GM19463 (cell line): ENCODE measurements around the gene ALKBH8.
A peak's percentile ranks its signal among the peaks of the same experiment; 100 is the strongest.
"Not testable (repeated sequence)": the region's sequence is repeated elsewhere in the genome, so short reads cannot be mapped to it uniquely, and the experiment has no call there.

ENCODE experiments used
- ATAC-seq: cut with Tn5 transposase; IDR thresholded peaks from one replicate; pipeline ENCODE4 v1.9.1; 2021; ENCODE audit warnings: mild to moderate bottlenecking, moderate library complexity; ENCODE audit not compliant: unreplicated experiment

ALKBH8 gene

DNA sequence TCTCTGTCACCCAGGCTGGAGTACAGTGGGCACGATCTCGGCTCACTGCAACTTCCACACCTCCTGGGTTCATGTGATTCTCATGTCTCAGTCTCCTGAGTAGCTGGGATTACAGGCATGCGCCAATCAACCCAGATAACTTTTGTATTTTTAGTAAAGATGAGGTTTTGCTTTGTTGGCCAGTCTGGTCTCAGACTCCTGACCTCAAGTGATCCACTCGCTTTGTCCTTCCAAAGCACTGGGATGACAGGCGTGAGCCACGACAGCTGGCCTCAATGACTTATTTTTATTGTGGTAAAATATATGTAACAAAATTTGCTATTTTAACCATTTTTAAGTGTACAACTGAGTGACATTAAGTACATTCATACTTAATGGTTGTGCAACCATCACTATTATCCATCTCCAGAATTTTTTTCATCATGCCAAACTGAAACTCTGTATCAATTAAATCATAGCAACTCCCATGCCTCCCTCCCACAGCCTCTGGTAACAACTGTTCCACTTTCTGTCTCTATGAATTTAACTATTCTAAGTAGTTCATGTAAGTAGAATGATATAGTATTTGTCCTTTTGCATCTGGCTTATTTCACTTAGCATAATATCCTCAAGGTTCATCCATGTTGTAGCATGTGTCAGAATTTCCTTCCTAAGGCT lies 57.2 kb downstream of the ALKBH8 start:
- no peak for ATAC-seq

DNA sequence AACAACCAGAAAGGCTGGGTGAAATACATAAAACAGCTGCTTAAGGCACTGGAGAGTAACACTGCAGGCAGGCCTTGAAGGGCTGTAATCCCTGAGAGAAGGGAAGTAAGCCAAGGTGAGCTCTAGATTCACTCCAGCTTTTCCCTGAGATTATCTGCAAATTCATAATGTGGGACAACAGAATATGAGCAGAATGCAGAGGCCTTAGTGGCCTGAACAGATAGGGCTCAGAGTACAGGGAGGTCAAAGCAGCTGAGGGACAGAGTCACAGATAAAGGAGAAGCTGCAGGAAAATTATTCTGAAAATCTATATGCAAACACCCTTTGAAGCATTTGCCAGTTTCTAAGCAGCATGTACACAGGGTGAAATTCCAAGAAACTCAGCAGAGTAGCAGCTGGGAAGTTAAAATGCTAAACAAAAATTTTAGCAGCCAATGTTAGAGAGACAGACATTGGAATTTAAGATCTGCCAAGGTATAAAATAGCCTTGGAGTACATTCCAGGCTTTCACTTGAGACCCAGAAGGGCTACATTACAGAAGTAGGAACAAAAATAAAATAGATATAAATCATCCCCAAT lies 59.8 kb downstream of the ALKBH8 start:
- no peak for ATAC-seq

DNA sequence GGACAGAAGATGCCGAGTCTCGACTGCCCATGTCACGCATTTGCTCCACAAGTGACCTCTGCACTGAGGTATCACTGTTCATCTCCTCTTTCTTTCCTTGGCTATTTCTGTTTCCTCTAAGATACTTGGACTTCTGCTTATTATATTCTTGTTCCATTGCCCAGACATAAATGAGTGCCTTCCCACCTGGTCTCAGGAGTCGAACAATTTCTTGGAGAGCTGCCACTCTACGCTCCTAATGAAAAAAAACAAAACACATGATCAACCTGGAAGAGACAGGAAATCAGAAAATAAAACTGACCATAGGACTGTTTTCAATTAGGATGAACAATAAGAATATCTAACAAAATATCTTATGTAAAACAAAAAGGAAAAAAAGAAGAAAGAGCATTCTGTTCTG lies 60.6 kb downstream of the ALKBH8 start:
- ATAC-seq: no peak

DNA sequence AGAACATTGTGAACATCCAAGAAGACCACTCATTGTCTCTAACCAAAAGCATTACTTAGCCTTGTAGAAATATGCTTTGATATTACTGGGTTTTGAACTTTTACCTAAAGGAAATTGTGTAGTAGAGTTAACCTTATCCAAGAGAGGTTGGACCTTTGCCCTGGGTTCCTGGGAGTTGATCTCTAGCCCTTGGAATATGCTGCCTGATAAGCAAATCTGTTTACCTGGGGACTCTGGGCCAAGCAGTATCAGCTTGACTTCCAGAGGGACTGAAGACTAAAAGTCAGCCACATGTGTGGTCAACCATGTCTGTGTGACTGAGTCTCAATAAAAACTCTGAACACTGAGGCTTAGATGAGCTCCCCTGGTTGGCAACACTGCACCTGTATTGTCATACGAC lies 63.8 kb downstream of the ALKBH8 start:
- no peak for ATAC-seq

- not testable (repeated sequence) for ATAC-seq
These were observed 68.2 kb downstream of the ALKBH8 start for GRCh38 chr11:107497371-107497770.

DNA sequence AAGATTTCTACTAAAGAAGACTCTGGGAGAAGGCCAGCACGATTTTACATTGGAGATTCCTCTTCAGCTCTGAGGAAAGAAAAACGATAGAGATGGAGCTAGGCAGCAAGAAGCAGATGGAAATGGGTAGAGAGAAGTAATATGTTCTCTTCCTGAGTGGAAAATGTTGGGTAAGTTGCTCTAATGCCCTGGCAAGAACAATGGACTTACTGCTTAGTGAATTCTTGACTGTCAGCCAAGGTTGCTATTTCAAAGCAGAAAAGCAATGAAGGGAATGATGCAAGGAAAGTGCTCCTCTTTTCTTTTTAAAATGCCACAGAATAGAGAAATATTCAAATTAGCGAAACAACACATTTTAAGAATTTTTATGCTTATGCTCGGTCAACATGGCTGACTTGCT lies 69.5 kb downstream of the ALKBH8 start:
- ATAC-seq: no peak

DNA sequence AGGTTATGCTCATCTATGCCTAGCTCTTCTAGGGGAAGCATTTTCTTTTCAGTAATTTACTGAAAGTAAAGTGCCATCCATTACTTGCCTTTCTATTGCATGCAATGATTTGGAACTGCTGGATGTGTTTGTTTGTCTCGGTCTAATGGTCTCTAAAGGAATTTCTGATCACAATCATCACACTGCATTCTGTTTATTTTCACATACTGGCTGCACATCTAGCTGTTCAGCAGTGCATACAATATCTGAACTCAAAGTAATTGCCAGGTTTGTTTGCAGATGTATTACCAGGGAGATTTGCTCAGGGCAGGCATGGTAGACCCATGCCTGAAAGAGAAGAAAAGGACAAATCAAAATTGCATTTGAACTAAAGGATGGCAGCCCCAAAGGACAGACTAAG lies 71.5 kb downstream of the ALKBH8 start:
- no peak for ATAC-seq

GRCh38 chr11:107493117-107493516 lies 72.4 kb downstream of the ALKBH8 start:
- ATAC-seq: no peak

GRCh38 chr11:107490836-107491235 lies 74.7 kb downstream of the ALKBH8 start:
- no peak for ATAC-seq

- ATAC-seq: peak; percentile 53
These were observed 83.3 kb downstream of the ALKBH8 start for GRCh38 chr11:107482234-107482633.

GRCh38 chr11:107478922-107479321 lies 86.6 kb downstream of the ALKBH8 start:
- ATAC-seq: no peak

DNA sequence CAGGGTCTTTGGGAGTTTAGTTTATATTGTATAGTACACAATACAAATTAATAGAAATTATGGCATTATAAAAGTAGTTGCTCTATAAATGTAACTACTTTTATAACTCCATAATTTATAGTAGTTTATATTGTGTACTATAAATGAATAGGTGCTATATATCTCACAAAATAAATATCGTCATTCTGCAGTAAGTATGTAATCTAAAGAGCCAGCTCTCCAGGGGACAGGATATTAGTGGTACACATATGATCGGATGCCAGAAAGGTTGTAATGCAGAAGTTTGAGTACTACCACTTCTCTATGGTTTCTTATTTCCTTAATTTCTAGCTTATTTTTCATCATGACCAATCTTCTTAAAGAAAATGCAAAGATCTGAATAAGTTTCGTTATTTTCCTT lies 87.7 kb downstream of the ALKBH8 start:
- no peak for ATAC-seq

DNA sequence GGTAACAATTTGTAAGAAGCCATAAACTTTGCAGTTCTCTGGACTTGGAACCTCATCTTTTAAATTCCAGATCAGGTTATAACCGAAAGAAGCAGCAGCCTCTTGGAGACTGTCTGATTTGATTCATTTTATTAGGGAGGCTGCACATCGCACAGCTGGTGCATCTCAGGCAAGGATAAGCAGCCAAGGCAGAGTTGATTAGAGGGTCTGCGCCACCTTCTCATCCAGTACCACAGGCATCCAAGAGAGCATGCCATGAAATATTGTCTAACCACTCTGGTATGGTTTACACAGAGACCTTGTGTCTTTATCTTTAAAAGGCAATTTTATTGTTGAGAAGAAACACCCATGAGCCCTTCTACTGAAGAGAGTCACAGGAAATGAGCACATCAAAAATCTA lies 91.7 kb downstream of the ALKBH8 start:
- ATAC-seq: no peak

- no peak for ATAC-seq
These were observed 92.6 kb downstream of the ALKBH8 start for GRCh38 chr11:107472966-107473365.

- no peak for ATAC-seq
These were observed 96.9 kb downstream of the ALKBH8 start for GRCh38 chr11:107468596-107468995.

- ATAC-seq: no peak
These were observed 97.8 kb downstream of the ALKBH8 start for GRCh38 chr11:107467696-107468095.

DNA sequence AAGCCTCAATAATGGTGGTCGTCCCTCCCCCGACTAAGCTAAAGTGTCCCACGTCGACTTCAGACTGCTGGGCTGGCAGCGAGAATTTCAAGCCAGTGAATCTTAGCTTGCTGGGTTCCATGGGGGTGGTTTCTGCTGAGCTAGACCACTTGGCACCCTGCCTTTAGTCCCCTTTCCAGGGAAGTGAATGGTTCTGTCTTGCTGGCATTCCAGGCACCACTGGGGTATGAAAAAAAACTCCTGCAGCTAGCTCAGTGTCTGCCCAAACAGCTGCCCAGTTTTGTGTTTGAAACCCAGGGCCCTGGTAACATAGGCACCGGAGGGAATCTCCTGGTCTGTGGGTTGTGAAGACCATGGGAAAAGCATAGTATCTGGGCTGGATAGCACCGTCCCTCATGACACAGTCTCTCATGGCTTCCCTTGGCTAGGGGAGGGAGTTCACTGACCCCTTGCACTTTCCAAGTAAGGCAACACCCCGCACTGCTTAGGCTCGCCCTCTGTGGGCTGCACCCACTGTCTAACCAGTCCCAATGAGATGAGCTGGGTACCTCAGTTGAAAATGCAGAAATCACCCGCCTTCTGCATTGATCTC lies 99.2 kb downstream of the ALKBH8 start:
- ATAC-seq: not testable (repeated sequence)

DNA sequence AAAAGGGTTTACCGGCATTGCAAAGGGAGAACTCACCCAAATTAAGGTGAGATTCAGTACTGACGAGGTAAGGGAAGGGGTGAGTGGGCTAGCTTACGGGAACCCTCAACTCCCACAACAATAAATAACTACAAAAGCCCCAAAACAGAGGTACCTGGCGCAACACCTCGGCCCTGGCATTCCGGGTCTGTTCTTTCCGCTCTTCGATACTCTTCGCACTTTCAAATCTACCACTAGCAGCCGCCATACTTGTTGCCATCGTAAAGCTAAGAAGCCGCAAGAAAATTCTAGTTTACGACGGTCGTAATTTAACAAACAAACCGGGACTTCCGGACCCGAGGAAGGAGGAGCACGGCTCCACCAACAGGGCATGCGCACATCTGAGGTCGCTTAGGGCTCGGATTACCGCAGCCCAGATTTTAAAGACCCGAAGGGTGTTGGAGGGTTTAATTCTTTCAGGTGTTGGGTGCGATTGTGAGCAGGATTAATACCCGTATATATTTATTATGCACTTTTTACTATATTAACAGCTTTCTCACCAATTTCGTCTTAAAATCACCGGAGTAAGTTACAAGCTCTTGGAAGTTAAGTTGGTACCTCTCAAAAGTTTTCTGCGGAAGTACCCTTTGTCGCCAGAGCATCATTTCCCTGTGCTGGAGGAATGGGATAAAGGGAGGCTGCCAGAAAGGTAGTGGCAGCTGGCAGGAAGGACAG lies 107.8 kb downstream of the ALKBH8 start, which contains the start of gene CWF19L2:
Gene CWF19L2, minus strand, starts transcription at position 268 of the 714 bp plus-strand sequence. Its CDS starts 9 bp downstream, at position 259.
- ATAC-seq: peak; percentile 97

DNA sequence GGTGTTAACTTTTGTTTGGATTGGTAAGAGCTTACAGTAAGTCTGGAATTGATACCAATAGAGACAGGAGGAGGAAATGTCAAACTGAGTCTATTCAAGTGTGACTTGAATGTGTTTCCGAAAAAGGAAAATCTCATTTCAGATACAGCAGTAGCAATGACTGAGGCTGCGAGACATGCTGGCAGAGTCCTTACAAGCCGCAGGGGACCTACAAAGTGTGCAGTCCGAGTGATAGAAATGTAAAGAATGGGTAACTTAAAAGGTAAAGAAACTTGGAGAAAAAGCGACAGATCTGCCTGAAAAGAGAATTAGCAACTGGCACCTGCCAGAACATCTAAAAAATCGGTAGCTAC lies 108.4 kb downstream of the ALKBH8 start:
- ATAC-seq: peak; percentile 34

DNA sequence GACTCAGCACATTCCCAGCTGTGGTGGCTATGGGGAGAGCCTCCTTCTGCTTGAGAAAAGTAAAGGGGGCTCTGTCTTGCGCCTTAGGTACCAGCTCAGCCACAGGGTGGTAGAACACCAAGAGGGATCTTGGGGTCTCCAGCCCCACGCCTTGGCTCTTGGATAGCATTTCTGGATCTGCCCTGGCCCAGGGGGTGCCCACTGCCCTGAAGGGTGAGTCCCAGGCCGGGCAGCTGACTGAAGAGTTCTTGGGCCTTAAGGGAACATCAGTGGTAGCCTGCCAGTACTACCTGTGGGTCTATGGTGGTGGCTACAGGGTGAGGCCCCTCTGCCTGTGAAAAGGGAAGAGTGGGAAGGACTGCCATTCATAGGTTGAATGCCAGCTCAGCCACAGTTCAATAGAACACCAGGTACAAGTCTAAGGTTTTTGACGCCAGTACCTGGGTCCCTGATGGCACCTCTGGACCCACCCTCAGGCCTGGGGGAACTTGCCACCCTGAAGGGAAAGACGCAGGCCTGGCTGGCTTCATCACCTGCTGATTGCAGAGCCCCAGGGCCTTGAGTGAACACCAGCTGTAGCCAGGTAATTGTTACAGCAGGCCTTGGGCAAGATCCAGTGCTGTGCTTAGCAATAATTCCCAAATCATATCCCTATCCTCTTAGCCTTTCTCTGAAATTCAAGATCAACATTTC lies 111.8 kb downstream of the ALKBH8 start:
- no peak for ATAC-seq
